NCI-H510A (cell line): ENCODE results near the gene PIK3R3.
A peak's percentile ranks its signal among the peaks of the same experiment; 100 is the strongest.
"Not testable (repeated sequence)": the region's sequence is repeated elsewhere in the genome, so short reads cannot be mapped to it uniquely, and the experiment has no call there.

Experiments
- DNase-seq: peaks from one replicate; lab custom pipeline; 2025; lab: John Stamatoyannopoulos, UW

PIK3R3 gene

GRCh38 chr1:46065405-46065804 is 67.0 kb downstream of the PIK3R3 start:
- no peak for DNase-seq

DNA sequence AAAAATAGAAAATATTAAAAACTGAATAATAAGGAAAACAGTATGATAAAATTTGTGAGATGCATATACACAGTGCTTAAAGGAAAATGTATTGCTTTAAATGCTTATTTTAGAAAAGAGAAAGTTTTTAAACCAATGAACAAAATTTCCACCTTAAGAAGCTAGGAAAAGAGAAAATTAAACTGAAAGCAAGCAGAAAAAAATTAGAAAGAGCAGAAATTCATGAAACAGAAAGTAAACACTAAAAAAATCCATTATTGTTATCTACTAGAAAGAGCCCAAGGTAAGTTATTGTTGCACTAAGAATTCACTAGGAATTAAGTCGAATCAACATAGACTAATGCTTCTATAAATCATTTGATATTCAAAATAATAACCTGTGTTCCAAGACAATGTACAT is 67.7 kb downstream of the PIK3R3 start:
- no peak for DNase-seq

DNA sequence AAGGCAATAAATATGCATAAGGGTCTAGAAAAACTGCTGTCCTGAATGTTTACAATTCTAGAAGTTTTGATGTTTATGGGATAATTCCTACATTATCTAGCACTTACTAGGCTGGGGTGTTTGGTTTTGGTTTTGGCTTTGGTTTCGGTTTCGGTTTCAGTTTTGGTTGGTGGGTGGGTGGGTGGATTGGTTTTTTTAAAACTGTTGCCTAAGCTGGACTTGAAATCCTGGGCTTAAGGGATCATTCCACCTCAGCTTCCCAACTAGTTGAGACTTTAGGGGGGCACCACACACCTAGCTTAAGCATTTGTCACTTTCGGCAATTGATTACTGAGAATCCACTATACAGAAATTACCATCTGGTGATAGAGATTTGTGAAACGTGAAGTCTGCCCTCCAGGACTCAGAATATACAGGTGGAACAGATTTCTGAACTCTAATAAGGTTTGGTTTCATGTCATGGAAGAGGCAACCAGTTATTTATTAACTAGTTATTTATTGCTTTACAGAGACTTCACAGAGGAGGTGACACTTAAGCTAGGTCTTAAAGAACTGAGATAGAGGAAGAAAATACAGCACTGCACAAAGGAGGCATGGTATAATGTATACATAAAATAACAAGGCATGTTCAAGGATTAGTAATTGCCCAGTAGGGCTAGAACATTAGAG is 69.6 kb downstream of the PIK3R3 start:
- no peak for DNase-seq

GRCh38 chr1:46061146-46061545 is 71.3 kb downstream of the PIK3R3 start:
- no peak for DNase-seq

- no peak for DNase-seq
Measured at GRCh38 chr1:46058936-46059335, 73.5 kb downstream of the PIK3R3 start.

GRCh38 chr1:46057781-46058180 is 74.6 kb downstream of the PIK3R3 start:
- DNase-seq: no peak

- DNase-seq: not testable (repeated sequence)
Measured at GRCh38 chr1:46057215-46057614, 75.2 kb downstream of the PIK3R3 start.

GRCh38 chr1:46056325-46056724 is 76.1 kb downstream of the PIK3R3 start:
- no peak for DNase-seq

DNA sequence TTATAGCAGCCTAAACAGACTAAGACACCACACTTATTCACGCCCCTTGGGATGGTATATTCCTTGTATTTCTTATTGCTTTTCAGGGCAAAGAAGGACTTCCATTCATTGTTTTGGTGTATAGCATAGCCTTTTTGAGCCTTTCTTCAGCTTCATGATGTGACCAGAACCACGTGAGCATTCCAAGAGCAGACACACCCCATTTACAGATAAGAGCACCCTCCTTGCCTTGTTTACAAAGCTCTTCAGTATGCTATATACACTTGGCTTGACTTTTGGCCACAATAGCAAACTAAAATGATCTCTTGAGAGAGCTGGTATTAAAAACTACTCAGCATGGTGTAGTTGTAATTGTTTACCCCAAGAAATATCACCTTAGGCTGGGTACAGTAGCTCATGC is 78.7 kb downstream of the PIK3R3 start:
- no peak for DNase-seq

DNA sequence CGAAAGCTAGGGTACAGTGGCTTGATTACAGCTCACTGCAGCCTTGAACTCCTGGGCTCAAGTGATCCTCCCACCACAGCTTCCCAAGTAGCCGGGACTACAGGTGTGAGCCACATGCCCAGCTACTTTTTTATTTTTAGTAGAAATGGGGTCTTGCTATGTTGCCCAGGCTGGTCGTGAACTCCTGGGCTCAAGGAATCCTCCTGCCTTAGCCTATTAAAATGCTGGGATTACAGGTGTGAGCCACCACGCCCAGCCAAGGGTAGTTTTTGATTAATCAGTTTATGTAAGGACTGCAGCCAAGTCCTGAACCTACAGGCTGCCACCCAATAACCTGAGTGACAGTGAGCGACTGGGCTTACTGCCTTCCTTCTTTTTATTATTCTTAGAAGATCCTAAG is 88.3 kb downstream of the PIK3R3 start:
- DNase-seq: no peak

- DNase-seq: no peak
Measured at GRCh38 chr1:46043458-46044017, 88.9 kb downstream of the PIK3R3 start.

DNA sequence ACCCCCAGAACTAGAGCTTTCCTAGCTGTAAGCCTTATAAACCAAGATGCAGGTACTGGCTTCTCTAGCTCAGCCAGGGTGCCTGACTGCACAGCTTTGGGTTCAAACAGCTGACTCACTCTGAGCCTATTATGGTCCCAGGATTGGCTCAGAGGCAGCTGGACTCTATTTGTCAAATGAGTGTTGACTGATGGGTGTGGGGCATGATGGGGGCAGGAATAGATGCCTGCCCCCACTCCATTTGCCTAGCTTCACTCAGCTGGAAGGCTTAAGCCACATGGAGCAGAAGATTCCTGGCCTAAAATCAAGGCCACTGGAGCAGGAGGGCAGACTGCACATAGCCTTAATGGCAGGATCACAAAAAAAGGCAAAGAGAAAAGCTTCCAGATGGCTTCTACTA is 90.5 kb downstream of the PIK3R3 start:
- DNase-seq: no peak

GRCh38 chr1:46041551-46041950 is 90.9 kb downstream of the PIK3R3 start:
- no peak for DNase-seq

GRCh38 chr1:46039571-46040052 is 92.8 kb downstream of the PIK3R3 start:
- DNase-seq: no peak

GRCh38 chr1:46036894-46037839 is 95.3 kb downstream of the PIK3R3 start:
- DNase-seq: peak; percentile 48

GRCh38 chr1:46034601-46035516 is 97.6 kb downstream of the PIK3R3 start:
- no peak for DNase-seq

- DNase-seq: no peak
Measured at GRCh38 chr1:46030876-46031660, 101.4 kb downstream of the PIK3R3 start.

- no peak for DNase-seq
Measured at GRCh38 chr1:46030074-46030870, 102.2 kb downstream of the PIK3R3 start.

GRCh38 chr1:46027788-46028573 is 104.4 kb downstream of the PIK3R3 start:
- no peak for DNase-seq
